Breast epithelium (tissue), 4 donors: ENCODE data around the gene C11orf52. TPM values are rescaled to one million over a fixed set of nuclear protein-coding genes. Genes with fewer than 3 reads are reported as not detected.
A peak's percentile ranks its signal among the peaks of the same experiment; 100 is the strongest.

Experiments
- DNase-seq, 2 donors: peaks; one replicate each; pipeline ENCODE4 v3.0.0-alpha.2; 2019; ENCODE audit warnings: low spot score in 2 of 2
- H3K27ac ChIP-seq, 2 donors: fragments of 200-600 bp; sonication (generic) in 1 of 2; one replicate each; pipeline ENCODE4 v1.5.1; 2016 to 2019; ENCODE audit warnings: mild to moderate bottlenecking in 1 of 2
- H3K27me3 ChIP-seq, 2 donors: fragments of 200-600 bp; sonication (generic) in 1 of 2; one replicate each; pipeline versions ENCODE4 v1.5.1 to v1.6.0; 2017 to 2019; ENCODE audit warnings: control low read depth in 1 of 2, mild to moderate bottlenecking in 1 of 2
- H3K36me3 ChIP-seq: fragments of 200-600 bp; one replicate; pipeline ENCODE4 v1.5.1; 2019
- H3K4me1 ChIP-seq, 2 donors: fragments of 200-600 bp; sonication (generic); one replicate each; pipeline ENCODE4 v1.5.1; 2016 to 2019; ENCODE audit warnings: control low read depth in 1 of 2
- H3K4me3 ChIP-seq, 3 donors: fragments of 200-600 bp; sonication (generic); 1 replicate in 2 of 3; 2 replicates in 1 of 3; pipeline ENCODE4 v1.5.1; 2016 to 2019; ENCODE audit warnings: mild to moderate bottlenecking in 3 of 3, moderate library complexity in 2 of 3
- H3K9me3 ChIP-seq, 2 donors: fragments of 200-600 bp; sonication (generic) in 1 of 2; one replicate each; pipeline ENCODE4 v1.5.1; 2016 to 2019; ENCODE audit warnings: control low read depth in 1 of 2
- CTCF ChIP-seq, 3 donors: fragments of 450-650 bp; IDR thresholded peaks; one replicate each; pipeline ENCODE4 v1.5.1; 2016 to 2017; ENCODE audit warnings: antibody characterized with exemption in 3 of 3, mild to moderate bottlenecking in 3 of 3, moderate library complexity in 3 of 3
- POLR2A ChIP-seq: fragments of 450-650 bp; IDR thresholded peaks from one replicate; pipeline ENCODE4 v1.6.1; 2016; ENCODE audit warnings: antibody characterized with exemption, mild to moderate bottlenecking, moderate library complexity
- POLR2AphosphoS5 ChIP-seq, 3 donors: sonication (generic); formaldehyde crosslinking; IDR thresholded peaks; one replicate each; pipeline ENCODE4 v1.6.1; 2017; ENCODE audit warnings: antibody characterized with exemption in 3 of 3
- intact Hi-C: fragments of 100-400 bp; cut with DNase I; formaldehyde crosslinking; loops from one replicate; pipeline ENCODE4 v1.15.1; 2023; ENCODE audit warnings: low total_unique reads
- total RNA-seq, 3 donors: library from RNA; depleted of rRNA; stranded (reverse); fragments of >200 nt; gene quantifications; one replicate each; pipeline ENCODE4 v1.1.0, GENCODE V29; 2016

The C11orf52 gene
- total RNA-seq, 3 donors from 2014 or later = 7.5 to 40.5 (median 19.0) TPM

GRCh38 chr11:111886032-111886431 lies 32.7 kb upstream of the C11orf52 start:
- Histone ChIP-seq H3K27ac (no peak overlapping the region), H3K36me3 (no peaks in the 10 kb centered on the region), H3K27me3 (no peaks in the 10 kb centered on the region), H3K4me3 (no peak overlapping the region), H3K9me3 (no peaks in the 10 kb centered on the region), H3K4me1 (no peaks in the 10 kb centered on the region)
- DNase-seq = no peak
- no peak for TF ChIP-seq POLR2AphosphoS5 (IDR thresholded peaks at IDR 0.05)
- no peak for TF ChIP-seq CTCF (IDR thresholded peaks at IDR 0.05)
- TF ChIP-seq POLR2A = no peak
- intact Hi-C loops = no loop called here

- TF ChIP-seq POLR2A (no peak), CTCF (IDR thresholded peaks at IDR 0.05) (no peak), POLR2AphosphoS5 (IDR thresholded peaks at IDR 0.05) (no peak)
- Histone ChIP-seq H3K27me3 (no peaks in the 10 kb centered on the region), H3K9me3 (no peaks in the 10 kb centered on the region), H3K36me3 (no peaks in the 10 kb centered on the region), H3K27ac (no peak overlapping the region), H3K4me1 (no peaks in the 10 kb centered on the region), H3K4me3 (no peak overlapping the region)
- intact Hi-C loops = no loop called here
- DNase-seq = no peak
Observed at GRCh38 chr11:111886844-111887243, 31.9 kb upstream of the C11orf52 start.

- no peaks in the 10 kb centered on the region for H3K27me3 ChIP-seq
- no peak overlapping the region for H3K4me3 ChIP-seq
- H3K4me1 ChIP-seq = no peaks in the 10 kb centered on the region
- no peaks in the 10 kb centered on the region for H3K9me3 ChIP-seq
- TF ChIP-seq POLR2AphosphoS5 (IDR thresholded peaks at IDR 0.05) = no peak
- no peak for TF ChIP-seq CTCF (IDR thresholded peaks at IDR 0.05)
- TF ChIP-seq POLR2A = no peak
- no peak overlapping the region for H3K27ac ChIP-seq
- intact Hi-C loops = no loop called here
- no peaks in the 10 kb centered on the region for H3K36me3 ChIP-seq
- no peak for DNase-seq
Observed at GRCh38 chr11:111905411-111905810, 13.3 kb upstream of the C11orf52 start.

GRCh38 chr11:111906680-111907079 lies 12.0 kb upstream of the C11orf52 start:
- Histone ChIP-seq H3K4me1 (no peaks in the 10 kb centered on the region), H3K36me3 (no peaks in the 10 kb centered on the region), H3K4me3 (no peak overlapping the region), H3K9me3 (no peaks in the 10 kb centered on the region), H3K27me3 (no peaks in the 10 kb centered on the region), H3K27ac (no peak overlapping the region)
- TF ChIP-seq CTCF (IDR thresholded peaks at IDR 0.05) = no peak
- TF ChIP-seq POLR2A = no peak
- TF ChIP-seq POLR2AphosphoS5 (IDR thresholded peaks at IDR 0.05) = no peak
- no peak for DNase-seq
- intact Hi-C loops = no loop called here

GRCh38 chr11:111908639-111909305 lies 9.9 kb upstream of the C11orf52 start:
- peak overlapping the region; percentile 62 to 96 for H3K27ac ChIP-seq
- intact Hi-C loops = no loop called here
- H3K9me3 ChIP-seq = no peaks in the 10 kb centered on the region

More at GRCh38 chr11:111908639-111909305, 9.9 kb upstream of the C11orf52 start:
- H3K36me3 ChIP-seq = no peaks in the 10 kb centered on the region
- H3K4me3 ChIP-seq = peak overlapping the region in 2 of 3 donors; percentile 61 to 78
- TF ChIP-seq CTCF (IDR thresholded peaks at IDR 0.05) (no peak), POLR2A (no peak), POLR2AphosphoS5 (IDR thresholded peaks at IDR 0.05) (no peak)
- DNase-seq = no peak
- H3K4me1 ChIP-seq = no peaks in the 10 kb centered on the region
- no peaks in the 10 kb centered on the region for H3K27me3 ChIP-seq
